Measurements from ENCODE around the gene CMTM7. TPM values are rescaled to one million over a fixed set of nuclear protein-coding genes. Genes with fewer than 3 reads are reported as not detected.
A peak's percentile ranks its signal among the peaks of the same experiment; 100 is the strongest.

The CMTM7 gene
- total RNA-seq, 2 experiments from 2014 or later = 31.5 to 35.2 TPM

DNA sequence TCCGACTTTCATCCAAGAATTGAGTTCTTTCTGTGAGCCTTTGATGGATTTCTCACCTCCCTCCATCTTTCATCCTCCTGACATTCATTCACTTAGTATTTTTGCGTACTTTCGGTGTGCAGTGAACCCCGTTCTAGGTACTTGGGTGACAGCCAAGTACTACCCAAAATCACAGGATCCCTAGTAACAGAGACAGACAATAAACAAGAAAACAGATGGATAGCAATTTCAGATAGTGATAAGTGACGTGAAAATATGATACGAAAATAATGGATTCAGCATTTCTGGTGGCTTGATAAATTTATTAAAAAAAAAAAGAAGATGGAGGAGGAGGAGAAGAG is 111.3 kb downstream of the CMTM7 start:
- peak overlapping the region; percentile 92 for H3K4me3 Mint-ChIP-seq
- DNase-seq = no peak
- intact Hi-C loops (cut with DNase I, micrococcal nuclease) = loop anchor here in 1 of 2 experiments (5.0 to 10.0 kb wide), 4 partner anchors 41 to 572 kb away; no protein-coding TSS in a partner anchor
- Histone ChIP-seq H3K27me3 (ENCODE audit: control insufficient read depth in 1 of 2, insufficient read depth in 2 of 2, low read length in 2 of 2) (no peaks in the 10 kb centered on the region), H3K4me3 (ENCODE audit: low read length) (peak overlapping the region; percentile 79), H3K4me1 (ENCODE audit: insufficient read depth, low read length) (peaks cover 15% of the 10 kb centered on the region), H3K9me3 (ENCODE audit: control insufficient read depth in 1 of 2, insufficient read depth in 1 of 2, low read length in 2 of 2) (no peaks in the 10 kb centered on the region), H3K36me3 (ENCODE audit: insufficient read depth, low read length) (no peaks in the 10 kb centered on the region), H3K27ac (ENCODE audit: low read depth in 1 of 2, low read length in 2 of 2) (peak overlapping the region; percentile 68 to 92)
- ATAC-seq (ENCODE audit: poor library complexity) = peak; percentile 15
- no peaks in the 10 kb centered on the region for H3K9me3 Mint-ChIP-seq
- H3K36me3 Mint-ChIP-seq (ENCODE audit: low read depth) = peaks cover 32% of the 10 kb centered on the region
- no peaks in the 10 kb centered on the region for H3K27me3 Mint-ChIP-seq
- CTCF ChIA-PET = interaction anchor here (1.5 kb wide), 1 partner anchor 18 kb away, joined by 4 read pairs; no protein-coding TSS in a partner anchor
- peak overlapping the region; percentile 83 for H3K27ac Mint-ChIP-seq
- TF ChIP-seq CTCF (IDR thresholded peaks at IDR 0.05) = no peak
- H3K4me1 Mint-ChIP-seq (ENCODE audit: low read depth) = peaks cover 42% of the 10 kb centered on the region
- POLR2A ChIA-PET = interaction anchor here (1.0 to 1.8 kb wide), 7 partner anchors 17 to 938 kb away, joined by 3 to 9 read pairs (median 3); no protein-coding TSS in a partner anchor

Other genes starting within 250 kb of the CMTM7 start
- 1 to 10 TPM; 6.1 to 7.5 TPM for gene CMTM8, start 153.2 kb upstream of the CMTM7 start, total RNA-seq
- 10 to 100 TPM; 36.5 to 37.8 TPM for gene CMTM6, start 111.0 kb downstream of the CMTM7 start, total RNA-seq
- gene DYNC1LI1, start 179.0 kb downstream of the CMTM7 start, total RNA-seq = 10 to 100 TPM; 28.1 to 28.3 TPM

Measured in CD4-positive, alpha-beta T cell (primary cell).